ENCODE data around the gene ZNFX1. TPM values are rescaled to one million over a fixed set of nuclear protein-coding genes. Genes with fewer than 3 reads are reported as not detected.

ZNFX1 gene
- total RNA-seq, 4 donors from 2014 or later: 36.2 to 46.6 (median 41.5) TPM

GRCh38 chr20:49283703-49284625 is 6.1 kb upstream of the ZNFX1 start:
- Histone ChIP-seq H3K27ac (no peak overlapping the region), H3K4me1 (peaks cover 0 to 60% (median 16%) of the 10 kb centered on the region in 3 donors), H3K4me3 (no peak overlapping the region), H3K27me3 (no peaks in the 10 kb centered on the region), H3K36me3 (peaks cover 18 to 95% of the 10 kb centered on the region in 2 donors), H3K9me3 (peaks cover 0 to 56% (median 0%) of the 10 kb centered on the region in 3 donors)
- no peak for ATAC-seq
- 92 to 100% methylated on average over 2 to 3 of the region's 3 CpGs for WGBS, 2 donors (ENCODE audit: low coverage in 1 of 2)
- TF ChIP-seq EP300 (IDR thresholded peaks at IDR 0.05) (no peak), POLR2AphosphoS5 (IDR thresholded peaks at IDR 0.05) (no peak), CTCF (IDR thresholded peaks at IDR 0.05) (no peak), POLR2A (IDR thresholded peaks at IDR 0.05) (no peak)

- 89 to 92% methylated on average over 9 of the region's 9 CpGs for WGBS, 2 donors (ENCODE audit: low coverage in 1 of 2)
- Histone ChIP-seq H3K27ac (no peak overlapping the region), H3K36me3 (peaks cover 18 to 88% of the 10 kb centered on the region in 2 donors), H3K4me1 (peaks cover 0 to 61% (median 16%) of the 10 kb centered on the region in 3 donors), H3K4me3 (no peak overlapping the region), H3K9me3 (peaks cover 0 to 56% (median 0%) of the 10 kb centered on the region in 3 donors), H3K27me3 (no peaks in the 10 kb centered on the region)
- no peak for TF ChIP-seq POLR2AphosphoS5 (IDR thresholded peaks at IDR 0.05)
- no peak for TF ChIP-seq POLR2A (IDR thresholded peaks at IDR 0.05)
- no peak for TF ChIP-seq EP300 (IDR thresholded peaks at IDR 0.05)
- TF ChIP-seq CTCF (IDR thresholded peaks at IDR 0.05): no peak
- no peak for ATAC-seq
These were observed 5.4 kb upstream of the ZNFX1 start for GRCh38 chr20:49283176-49283702.

- ATAC-seq: no peak
- no peak overlapping the region for H3K27ac ChIP-seq
- TF ChIP-seq EP300 (IDR thresholded peaks at IDR 0.05) (no peak), POLR2AphosphoS5 (IDR thresholded peaks at IDR 0.05) (no peak), CTCF (IDR thresholded peaks at IDR 0.05) (no peak), POLR2A (IDR thresholded peaks at IDR 0.05) (no peak)
- H3K4me1 ChIP-seq: peaks cover 0 to 61% (median 16%) of the 10 kb centered on the region in 3 donors
- no peaks in the 10 kb centered on the region for H3K27me3 ChIP-seq
- no peak overlapping the region for H3K4me3 ChIP-seq
- peaks cover 18 to 82% of the 10 kb centered on the region in 2 donors for H3K36me3 ChIP-seq
- WGBS, 2 donors (ENCODE audit: low coverage in 1 of 2): 66 to 89% methylated on average over 14 to 17 of the region's 20 CpGs
- H3K9me3 ChIP-seq: peaks cover 0 to 55% (median 0%) of the 10 kb centered on the region in 3 donors
These were observed 4.8 kb upstream of the ZNFX1 start for GRCh38 chr20:49282584-49283171.

- no peak overlapping the region for H3K27ac ChIP-seq
- no peaks in the 10 kb centered on the region for H3K27me3 ChIP-seq
- ATAC-seq: no peak
- peaks cover 0 to 48% (median 0%) of the 10 kb centered on the region in 3 donors for H3K9me3 ChIP-seq
- peaks cover 0 to 63% (median 16%) of the 10 kb centered on the region in 3 donors for H3K4me1 ChIP-seq
- peaks cover 16 to 75% of the 10 kb centered on the region in 2 donors for H3K36me3 ChIP-seq
- WGBS, 2 donors (ENCODE audit: low coverage in 1 of 2): 72 to 91% methylated on average over 7 to 8 of the region's 9 CpGs
- no peak overlapping the region for H3K4me3 ChIP-seq
- no peak for TF ChIP-seq POLR2A (IDR thresholded peaks at IDR 0.05)
- TF ChIP-seq CTCF (IDR thresholded peaks at IDR 0.05): no peak
- no peak for TF ChIP-seq EP300 (IDR thresholded peaks at IDR 0.05)
- no peak for TF ChIP-seq POLR2AphosphoS5 (IDR thresholded peaks at IDR 0.05)
These were observed 4.1 kb upstream of the ZNFX1 start for GRCh38 chr20:49281913-49282467.
